ENCODE results near the gene GMPPA. TPM values are rescaled to one million over a fixed set of nuclear protein-coding genes. Genes with fewer than 3 reads are reported as not detected.
A peak's percentile ranks its signal among the peaks of the same experiment; 100 is the strongest.

Gene GMPPA
- total RNA-seq, 1 donor from 2014 or later, result 36.0 TPM

GRCh38 chr2:219543596-219544358, 45.1 kb downstream of the GMPPA start, which contains the start of the genes CHPF and TMEM198:
TSS of gene CHPF (minus strand) at chr2:219543809. CDS start at chr2:219543538, 271 bp downstream.
TSS of gene TMEM198 (plus strand) at chr2:219544028. CDS start at chr2:219544728, 700 bp downstream.
- DNase-seq (ENCODE audit: low spot score in 2 of 2, unreplicated experiment in 2 of 2), result peak; percentile 97 to 98
- Mint-ChIP-seq H3K36me3 (peaks cover 5% of the 10 kb centered on the region), H3K4me1 (peaks cover 19% of the 10 kb centered on the region), H3K4me3 (peak within 1 kb of the TSS; percentile 80), H3K9me3 (no peaks in the 10 kb centered on the region), H3K27ac (peak within 1 kb of the TSS; percentile 85), H3K27me3 (ENCODE audit: low read depth) (peaks cover 10% of the 10 kb centered on the region)
- TF ChIP-seq CTCF (IDR thresholded peaks at IDR 0.05; ENCODE audit: unreplicated experiment), result no peak

GRCh38 chr2:219544567-219544966, 45.9 kb downstream of the GMPPA start:
- no peaks in the 10 kb centered on the region for H3K9me3 Mint-ChIP-seq
- peak overlapping the region; percentile 78 for H3K4me3 Mint-ChIP-seq
- TF ChIP-seq CTCF (IDR thresholded peaks at IDR 0.05; ENCODE audit: unreplicated experiment), result no peak
- H3K36me3 Mint-ChIP-seq, result peaks cover 5% of the 10 kb centered on the region
- peaks cover 19% of the 10 kb centered on the region for H3K4me1 Mint-ChIP-seq
- peak overlapping the region; percentile 71 for H3K27ac Mint-ChIP-seq
- no peak for DNase-seq (ENCODE audit: low spot score in 2 of 2, unreplicated experiment in 2 of 2)
- peaks cover 10% of the 10 kb centered on the region for H3K27me3 Mint-ChIP-seq (ENCODE audit: low read depth)

GRCh38 chr2:219545295-219545942, 46.7 kb downstream of the GMPPA start:
- no peaks in the 10 kb centered on the region for H3K9me3 Mint-ChIP-seq
- DNase-seq (ENCODE audit: low spot score in 2 of 2, unreplicated experiment in 2 of 2), result no peak
- H3K27ac Mint-ChIP-seq, result no peak overlapping the region

GRCh38 chr2:219545943-219546352, 47.3 kb downstream of the GMPPA start:
- TF ChIP-seq CTCF (IDR thresholded peaks at IDR 0.05; ENCODE audit: unreplicated experiment), result no peak
- DNase-seq (ENCODE audit: low spot score in 2 of 2, unreplicated experiment in 2 of 2), result no peak
- H3K36me3 Mint-ChIP-seq, result peaks cover 5% of the 10 kb centered on the region
- peaks cover 22% of the 10 kb centered on the region for H3K4me1 Mint-ChIP-seq
- H3K27ac Mint-ChIP-seq, result no peak overlapping the region
- no peak overlapping the region for H3K4me3 Mint-ChIP-seq
- H3K9me3 Mint-ChIP-seq, result no peaks in the 10 kb centered on the region
- peaks cover 14% of the 10 kb centered on the region for H3K27me3 Mint-ChIP-seq (ENCODE audit: low read depth)

More at GRCh38 chr2:219545295-219545942, 46.7 kb downstream of the GMPPA start:
- H3K4me3 Mint-ChIP-seq, result peak overlapping the region; percentile 78
- peaks cover 5% of the 10 kb centered on the region for H3K36me3 Mint-ChIP-seq
- peaks cover 10% of the 10 kb centered on the region for H3K27me3 Mint-ChIP-seq (ENCODE audit: low read depth)
- no peak for TF ChIP-seq CTCF (IDR thresholded peaks at IDR 0.05; ENCODE audit: unreplicated experiment)
- H3K4me1 Mint-ChIP-seq, result peaks cover 19% of the 10 kb centered on the region

- Mint-ChIP-seq H3K4me3 (no peak overlapping the region), H3K36me3 (peaks cover 2% of the 10 kb centered on the region), H3K9me3 (no peaks in the 10 kb centered on the region), H3K27me3 (ENCODE audit: low read depth) (peaks cover 24% of the 10 kb centered on the region), H3K27ac (no peak overlapping the region), H3K4me1 (peaks cover 21% of the 10 kb centered on the region)
- no peak for DNase-seq (ENCODE audit: low spot score in 2 of 2, unreplicated experiment in 2 of 2)
- TF ChIP-seq CTCF (IDR thresholded peaks at IDR 0.05; ENCODE audit: unreplicated experiment), result no peak
These were observed 48.9 kb downstream of the GMPPA start for GRCh38 chr2:219547621-219548020.

Data from mesothelial cell of epicardium (in vitro differentiated cells).